ENCODE results near the gene CIROP.

DNA sequence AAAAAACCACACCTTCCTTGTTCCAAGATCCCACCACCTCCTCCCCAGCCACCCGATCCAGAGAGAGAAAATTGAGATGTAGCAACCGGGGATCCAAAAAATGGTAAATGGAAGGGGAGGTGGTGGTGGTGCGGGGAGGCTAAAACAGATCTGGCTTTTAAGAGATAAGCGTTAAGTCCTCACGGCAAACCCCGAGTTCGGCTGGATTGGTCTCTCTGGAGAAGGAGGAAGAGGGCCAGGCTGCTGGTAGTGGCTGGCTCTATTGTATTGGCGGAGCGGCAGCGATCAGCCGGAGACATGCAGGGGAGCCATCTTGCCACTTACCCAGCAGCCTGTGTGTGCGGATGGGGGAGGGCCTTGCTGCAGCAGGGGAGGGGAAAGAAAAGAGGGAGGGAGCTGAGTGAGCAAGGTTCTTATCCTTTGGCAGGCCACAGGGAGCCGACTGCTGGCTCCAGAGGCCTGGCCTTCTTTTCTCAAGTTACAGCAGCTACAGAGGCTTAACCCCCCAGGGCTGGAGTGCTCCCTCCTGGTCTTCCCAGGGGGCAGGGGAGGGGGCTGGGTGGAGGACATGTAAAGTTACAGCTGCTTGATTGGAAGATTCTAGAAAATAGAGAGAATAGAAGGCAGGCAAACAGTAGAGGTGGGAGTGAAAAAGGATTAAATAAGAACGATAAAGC, 33.4 kb downstream of the CIROP start:
- TF ChIP-seq, protein P1, sequence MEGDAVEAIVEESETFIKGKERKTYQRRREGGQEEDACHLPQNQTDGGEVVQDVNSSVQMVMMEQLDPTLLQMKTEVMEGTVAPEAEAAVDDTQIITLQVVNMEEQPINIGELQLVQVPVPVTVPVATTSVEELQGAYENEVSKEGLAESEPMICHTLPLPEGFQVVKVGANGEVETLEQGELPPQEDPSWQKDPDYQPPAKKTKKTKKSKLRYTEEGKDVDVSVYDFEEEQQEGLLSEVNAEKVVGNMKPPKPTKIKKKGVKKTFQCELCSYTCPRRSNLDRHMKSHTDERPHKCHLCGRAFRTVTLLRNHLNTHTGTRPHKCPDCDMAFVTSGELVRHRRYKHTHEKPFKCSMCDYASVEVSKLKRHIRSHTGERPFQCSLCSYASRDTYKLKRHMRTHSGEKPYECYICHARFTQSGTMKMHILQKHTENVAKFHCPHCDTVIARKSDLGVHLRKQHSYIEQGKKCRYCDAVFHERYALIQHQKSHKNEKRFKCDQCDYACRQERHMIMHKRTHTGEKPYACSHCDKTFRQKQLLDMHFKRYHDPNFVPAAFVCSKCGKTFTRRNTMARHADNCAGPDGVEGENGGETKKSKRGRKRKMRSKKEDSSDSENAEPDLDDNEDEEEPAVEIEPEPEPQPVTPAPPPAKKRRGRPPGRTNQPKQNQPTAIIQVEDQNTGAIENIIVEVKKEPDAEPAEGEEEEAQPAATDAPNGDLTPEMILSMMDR (IDR thresholded peaks at IDR 0.05): no peak
- no peak for TF ChIP-seq POLR2A (IDR thresholded peaks at IDR 0.05)

Measured in lower leg skin (tissue), 3 donors.